ENCODE measurements around the gene PSPN. TPM values are rescaled to one million over a fixed set of nuclear protein-coding genes. Genes with fewer than 3 reads are reported as not detected.

The PSPN gene
- 1 to 10 TPM in 2 of 9 donors, under 1 TPM in 7; 0.24 to 1.3 (median 0.86) TPM for total RNA-seq
- 1 to 10 TPM in 1 of 2 donors, under 1 TPM in 1; 0.53 to 1.4 TPM for polyA plus RNA-seq
- long read RNA-seq, donor 1 = 0 reads
- long read RNA-seq, donor 2, partial matches to known transcripts = 0 of 1 reads
- long read RNA-seq, donor 2, other reads (novel, unspliced or antisense) = 0 of 1 reads
- long read RNA-seq, donor 3, partial matches to known transcripts = 0 of 1 reads
- long read RNA-seq, donor 3, other reads (novel, unspliced or antisense) = 0 of 1 reads

GRCh38 chr19:6375411-6376010 lies at the start of gene PSPN:
PSPN (minus strand) TSS chr19:6375933; CDS start chr19:6375849, 84 bp downstream.
- no peak within 1 kb of the TSS for H3K27ac ChIP-seq
- DNase-seq (no peak), ATAC-seq (no peak)
- H3K4me1 ChIP-seq = peaks cover 0 to 20% (median 7%) of the 10 kb centered on the region in 12 donors
- WGBS, 4 donors = 71 to 91% (median 86%) methylated on average over 12 to 25 of the region's 25 CpGs
- intact Hi-C loops (cut with DNase I) = loop anchor here in 2 of 10 donors (10.0 kb wide), 2 partner anchors 369 to 471 kb away; partner anchors contain the start of genes NDUFA11 (in 1 of the 2) and VMAC (in 1 of the 2)
- H3K9me3 ChIP-seq = peaks cover 0 to 7% (median 0%) of the 10 kb centered on the region in 12 donors
- peaks cover 0 to 37% (median 28%) of the 10 kb centered on the region in 9 donors for H3K36me3 ChIP-seq
- TF ChIP-seq CTCF (IDR thresholded peaks at IDR 0.05) (no peak), POLR2A (IDR thresholded peaks at IDR 0.05) (no peak)
- no peak within 1 kb of the TSS for H3K4me3 ChIP-seq
- H3K27me3 ChIP-seq = no peaks in the 10 kb centered on the region

- peak overlapping the region in 10 of 12 donors; percentile 24 to 96 (median 76) for H3K4me3 ChIP-seq
- peaks cover 0 to 41% (median 21%) of the 10 kb centered on the region in 12 donors for H3K4me1 ChIP-seq
- ATAC-seq = peak; percentile 94 to 97 (median 96)
- TF ChIP-seq CTCF (IDR thresholded peaks at IDR 0.05) (peak in 2 of 12 donors; percentile 14 to 26), POLR2A (IDR thresholded peaks at IDR 0.05) (peak in 1 of 2 donors; percentile 31)
- intact Hi-C loops (cut with DNase I) = loop anchor here in 3 of 10 donors (1.0 to 5.0 kb wide), 6 partner anchors 32 to 64 kb away; partner anchors contain the start of genes ALKBH7 (in 3 of the 3), GTF2F1 (in 2 of the 3) and CLPP (in 1 of the 3)
- peak overlapping the region; percentile 59 to 89 (median 84) for H3K27ac ChIP-seq
- no peaks in the 10 kb centered on the region for H3K27me3 ChIP-seq
- peak; percentile 99 to 100 (median 100) for DNase-seq
- WGBS, 4 donors = 5 to 6% (median 6%) methylated on average over 43 of the region's 43 CpGs
- H3K9me3 ChIP-seq = no peaks in the 10 kb centered on the region
- peaks cover 0 to 23% (median 16%) of the 10 kb centered on the region in 9 donors for H3K36me3 ChIP-seq
Observed at GRCh38 chr19:6424939-6425731, 49.4 kb upstream of the PSPN start.

- intact Hi-C loops (cut with DNase I) = loop anchor here in 3 of 10 donors (2.0 to 5.0 kb wide), 3 partner anchors 32 to 52 kb away; partner anchors contain the start of genes ALKBH7 (in 3 of the 3) and GTF2F1 (in 1 of the 3)
- H3K36me3 ChIP-seq = peaks cover 0 to 30% (median 24%) of the 10 kb centered on the region in 9 donors
- TF ChIP-seq CTCF (IDR thresholded peaks at IDR 0.05) (no peak), POLR2A (IDR thresholded peaks at IDR 0.05) (peak; percentile 28 to 86)
- no peak for ATAC-seq
- DNase-seq = peak in 4 of 5 donors; percentile 44 to 70 (median 50)
- no peaks in the 10 kb centered on the region for H3K9me3 ChIP-seq
- peaks cover 0 to 41% (median 21%) of the 10 kb centered on the region in 12 donors for H3K4me1 ChIP-seq
- H3K27ac ChIP-seq = peak within 1 kb of the TSS; percentile 59 to 89 (median 84)
- WGBS, 4 donors = 1 to 2% (median 1%) methylated on average over 23 to 114 of the region's 114 CpGs
- no peaks in the 10 kb centered on the region for H3K27me3 ChIP-seq
- H3K4me3 ChIP-seq = peak within 1 kb of the TSS; percentile 63 to 96 (median 78)
Observed at GRCh38 chr19:6424195-6424938, 48.6 kb upstream of the PSPN start, which contains the start of gene KHSRP. KHSRP (minus strand) TSS chr19:6424811; CDS start chr19:6424701, 110 bp downstream.
